Measurements from ENCODE around the gene NR0B1.

NR0B1 gene

GRCh38 chrX:30309139-30309571, at the start of gene NR0B1:
NR0B1 (minus strand) TSS chrX:30309390; CDS start chrX:30309363, 27 bp downstream.
- DNase-seq (ENCODE audit: low spot score): no peak

GRCh38 chrX:30349946-30350345, 40.8 kb upstream of the NR0B1 start:
- DNase-seq (ENCODE audit: low spot score): no peak

- no peak for DNase-seq (ENCODE audit: low spot score)
Observed at GRCh38 chrX:30343206-30343605, 34.0 kb upstream of the NR0B1 start.

GRCh38 chrX:30340753-30341152, 31.6 kb upstream of the NR0B1 start:
- DNase-seq (ENCODE audit: low spot score): no peak

GRCh38 chrX:30327762-30328161, 18.6 kb upstream of the NR0B1 start:
- DNase-seq (ENCODE audit: low spot score): no peak

GRCh38 chrX:30317308-30317707, 8.1 kb upstream of the NR0B1 start:
- no peak for DNase-seq (ENCODE audit: low spot score)

- no peak for DNase-seq (ENCODE audit: low spot score)
Observed at GRCh38 chrX:30313322-30313721, 4.1 kb upstream of the NR0B1 start.

GRCh38 chrX:30312858-30313257, 3.7 kb upstream of the NR0B1 start:
- no peak for DNase-seq (ENCODE audit: low spot score)

- no peak for DNase-seq (ENCODE audit: low spot score)
Observed at GRCh38 chrX:30310429-30311206, 1.4 kb upstream of the NR0B1 start.

- DNase-seq (ENCODE audit: low spot score): no peak
Observed at GRCh38 chrX:30308263-30309138, 689 bp downstream of the NR0B1 start.

- DNase-seq (ENCODE audit: low spot score): no peak
Observed at GRCh38 chrX:30307466-30307865, 1.7 kb downstream of the NR0B1 start.

- DNase-seq (ENCODE audit: low spot score): no peak
Observed at GRCh38 chrX:30304866-30305265, 4.3 kb downstream of the NR0B1 start.

- DNase-seq (ENCODE audit: low spot score): peak; percentile 37
Observed at GRCh38 chrX:30302956-30303355, 6.2 kb downstream of the NR0B1 start.

GRCh38 chrX:30301963-30302362, 7.2 kb downstream of the NR0B1 start:
- DNase-seq (ENCODE audit: low spot score): no peak

- no peak for DNase-seq (ENCODE audit: low spot score)
Observed at GRCh38 chrX:30301208-30301607, 8.0 kb downstream of the NR0B1 start.

GRCh38 chrX:30296408-30297254, 12.6 kb downstream of the NR0B1 start:
- DNase-seq (ENCODE audit: low spot score): no peak

GRCh38 chrX:30283456-30284200, 25.6 kb downstream of the NR0B1 start:
- DNase-seq (ENCODE audit: low spot score): no peak

GRCh38 chrX:30282527-30282926, 26.7 kb downstream of the NR0B1 start:
- no peak for DNase-seq (ENCODE audit: low spot score)

GRCh38 chrX:30280428-30280827, 28.8 kb downstream of the NR0B1 start:
- DNase-seq (ENCODE audit: low spot score): no peak

GRCh38 chrX:30278365-30278764, 30.8 kb downstream of the NR0B1 start:
- DNase-seq (ENCODE audit: low spot score): no peak

GRCh38 chrX:30275498-30275897, 33.7 kb downstream of the NR0B1 start:
- no peak for DNase-seq (ENCODE audit: low spot score)

All from putamen (tissue), 1 donor.